Rectal smooth muscle tissue (tissue), 1 donor: ENCODE data around the gene FAM53A.

Experiments used
- H3K27ac ChIP-seq: one replicate; pipeline ENCODE4 v1.7.0; 2013; ENCODE audit warnings: low read depth, low read length, inconsistent platforms
- H3K27me3 ChIP-seq: one replicate; pipeline ENCODE4 v1.7.0; 2013; ENCODE audit warnings: low read length; ENCODE audit not compliant: control insufficient read depth, insufficient read depth
- H3K36me3 ChIP-seq: one replicate; pipeline ENCODE4 v1.7.0; 2013; ENCODE audit warnings: low read length; ENCODE audit not compliant: control insufficient read depth, insufficient read depth
- H3K4me1 ChIP-seq: one replicate; pipeline ENCODE4 v1.7.0; 2013; ENCODE audit warnings: low read length; ENCODE audit not compliant: control insufficient read depth, insufficient read depth
- H3K4me3 ChIP-seq: one replicate; pipeline ENCODE4 v1.7.0; 2013; ENCODE audit warnings: low read length
- H3K9ac ChIP-seq: one replicate; pipeline ENCODE4 v1.7.0; 2013; ENCODE audit warnings: low read length

Gene FAM53A

DNA sequence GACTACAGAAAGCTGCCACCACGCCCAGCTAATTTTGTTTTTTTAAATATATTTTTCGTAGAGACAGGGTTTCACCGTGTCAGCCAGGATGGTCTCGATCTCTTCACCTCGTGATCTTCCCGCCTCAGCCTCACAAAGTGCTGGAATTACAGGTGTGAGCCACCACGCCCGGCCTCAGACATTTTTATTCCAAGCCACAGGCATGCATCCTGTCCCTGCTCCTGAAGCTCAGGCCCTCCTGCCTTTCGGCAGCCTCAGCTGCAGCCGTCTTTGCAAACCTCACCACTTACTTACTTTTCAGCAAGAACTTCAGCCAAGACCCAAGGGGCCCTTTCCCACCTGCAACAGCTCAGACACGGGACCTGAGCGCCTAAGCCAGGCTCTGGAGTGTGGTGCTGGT lies 26.0 kb downstream of the FAM53A start:
- Histone ChIP-seq H3K4me3 (no peak overlapping the region), H3K4me1 (no peaks in the 10 kb centered on the region), H3K27ac (no peak overlapping the region), H3K27me3 (no peaks in the 10 kb centered on the region), H3K9ac (no peak overlapping the region), H3K36me3 (no peaks in the 10 kb centered on the region)

DNA sequence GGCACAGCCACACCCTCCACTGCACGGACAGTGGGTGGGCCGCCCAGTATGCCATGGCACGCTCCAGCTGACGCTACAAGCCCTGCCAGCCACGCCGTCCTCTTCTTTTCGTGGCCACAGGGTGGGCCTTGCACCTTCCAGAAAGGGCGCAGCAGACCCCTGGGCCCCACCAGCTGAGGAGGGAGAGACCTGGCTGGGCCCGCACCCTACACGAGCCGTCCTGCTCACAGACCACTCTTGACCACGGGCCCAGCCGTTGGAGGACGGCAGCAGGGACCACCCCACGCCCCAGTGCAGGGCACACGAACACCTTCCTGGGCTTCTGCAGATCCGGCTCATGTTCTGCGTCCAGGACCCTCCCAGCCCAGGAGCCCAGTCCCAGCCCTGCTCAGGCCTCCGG lies 27.1 kb downstream of the FAM53A start:
- no peak overlapping the region for H3K9ac ChIP-seq
- H3K4me1 ChIP-seq = no peaks in the 10 kb centered on the region
- H3K36me3 ChIP-seq = no peaks in the 10 kb centered on the region

DNA sequence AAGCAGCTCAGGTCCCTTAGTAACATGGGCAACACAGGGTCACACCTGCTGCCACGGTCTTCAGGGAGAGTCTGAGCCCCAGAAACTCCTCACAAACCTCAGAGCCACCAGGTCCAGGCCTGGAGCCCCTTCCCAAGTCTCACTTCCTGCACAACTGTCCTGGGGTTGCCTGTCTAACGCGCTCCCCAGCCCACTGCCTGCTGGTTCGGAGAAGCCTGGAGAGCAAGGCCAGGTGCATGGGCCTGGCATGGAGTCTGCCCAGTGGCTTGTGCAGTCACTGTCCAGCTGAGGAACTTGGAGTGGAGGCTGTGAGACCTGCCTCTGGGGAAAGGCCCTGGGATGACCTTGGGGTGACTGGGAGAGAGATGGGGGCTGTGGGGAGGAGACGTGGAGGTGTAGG lies 28.0 kb downstream of the FAM53A start:
- H3K27ac ChIP-seq = no peak overlapping the region
- H3K9ac ChIP-seq = no peak overlapping the region
- no peak overlapping the region for H3K4me3 ChIP-seq
- no peaks in the 10 kb centered on the region for H3K27me3 ChIP-seq
- H3K4me1 ChIP-seq = no peaks in the 10 kb centered on the region
- H3K36me3 ChIP-seq = no peaks in the 10 kb centered on the region

More for the DNA sequence above, 27.1 kb downstream of the FAM53A start:
- Histone ChIP-seq H3K4me3 (no peak overlapping the region), H3K27ac (no peak overlapping the region), H3K27me3 (no peaks in the 10 kb centered on the region)

- no peaks in the 10 kb centered on the region for H3K4me1 ChIP-seq
- H3K27me3 ChIP-seq = no peaks in the 10 kb centered on the region
- no peaks in the 10 kb centered on the region for H3K36me3 ChIP-seq
- H3K4me3 ChIP-seq = no peak overlapping the region
- H3K27ac ChIP-seq = no peak overlapping the region
- H3K9ac ChIP-seq = no peak overlapping the region
Observed at GRCh38 chr4:1655676-1656075, 28.4 kb downstream of the FAM53A start.

DNA sequence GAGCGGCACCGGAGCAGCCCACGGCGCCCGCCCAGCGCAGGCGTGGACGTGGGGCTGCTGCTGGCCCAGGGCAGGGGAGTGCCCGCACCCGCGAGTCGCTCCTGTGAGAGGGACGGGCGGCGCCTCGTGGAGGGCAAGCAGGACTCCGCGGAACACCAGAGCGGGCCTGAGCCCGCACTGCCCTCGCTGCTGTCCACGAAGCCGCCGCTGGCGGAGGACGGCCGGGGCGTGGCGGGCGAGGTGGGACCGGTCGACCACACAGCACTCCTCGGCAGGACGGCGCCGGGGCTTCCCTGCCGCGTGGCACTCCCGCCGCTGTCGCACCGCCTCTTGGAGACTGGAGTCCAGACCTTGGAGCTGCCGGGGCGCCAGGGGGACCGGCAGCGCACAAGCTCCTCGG lies 29.0 kb downstream of the FAM53A start:
- H3K36me3 ChIP-seq = no peaks in the 10 kb centered on the region
- H3K27me3 ChIP-seq = no peaks in the 10 kb centered on the region

GRCh38 chr4:1654216-1654955 lies 29.7 kb downstream of the FAM53A start:
- Histone ChIP-seq H3K4me1 (no peaks in the 10 kb centered on the region), H3K4me3 (no peak overlapping the region), H3K27me3 (no peaks in the 10 kb centered on the region), H3K27ac (no peak overlapping the region), H3K36me3 (no peaks in the 10 kb centered on the region), H3K9ac (no peak overlapping the region)

More for the DNA sequence above, 29.0 kb downstream of the FAM53A start:
- Histone ChIP-seq H3K4me1 (no peaks in the 10 kb centered on the region), H3K4me3 (no peak overlapping the region), H3K27ac (no peak overlapping the region), H3K9ac (no peak overlapping the region)

- no peak overlapping the region for H3K27ac ChIP-seq
- no peak overlapping the region for H3K9ac ChIP-seq
- no peaks in the 10 kb centered on the region for H3K4me1 ChIP-seq
- no peaks in the 10 kb centered on the region for H3K36me3 ChIP-seq
- no peaks in the 10 kb centered on the region for H3K27me3 ChIP-seq
- no peak overlapping the region for H3K4me3 ChIP-seq
Observed at GRCh38 chr4:1653776-1654175, 30.3 kb downstream of the FAM53A start.

- Histone ChIP-seq H3K36me3 (no peaks in the 10 kb centered on the region), H3K27ac (no peak overlapping the region), H3K27me3 (no peaks in the 10 kb centered on the region), H3K9ac (no peak overlapping the region), H3K4me3 (no peak overlapping the region), H3K4me1 (no peaks in the 10 kb centered on the region)
Observed at GRCh38 chr4:1652088-1652487, 32.0 kb downstream of the FAM53A start.

DNA sequence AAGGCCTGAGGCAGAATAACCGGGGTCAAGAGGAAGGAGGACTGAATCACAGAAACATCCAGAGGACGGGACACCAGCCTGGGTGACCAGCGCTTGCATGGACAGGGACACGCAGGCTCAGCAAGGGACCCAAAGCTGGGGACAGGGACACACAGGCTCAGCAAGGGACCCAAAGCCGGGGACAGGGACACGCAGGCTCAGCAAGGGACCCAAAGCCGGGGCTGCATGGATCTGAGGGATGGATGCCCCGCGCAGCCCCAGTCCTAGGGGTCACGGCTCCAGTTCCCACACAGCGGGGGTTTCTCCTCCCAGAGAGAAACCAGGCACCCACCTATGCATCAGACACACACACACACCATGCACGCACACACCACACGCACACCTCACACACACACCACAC lies 32.5 kb downstream of the FAM53A start:
- no peak overlapping the region for H3K9ac ChIP-seq
- no peak overlapping the region for H3K4me3 ChIP-seq

DNA sequence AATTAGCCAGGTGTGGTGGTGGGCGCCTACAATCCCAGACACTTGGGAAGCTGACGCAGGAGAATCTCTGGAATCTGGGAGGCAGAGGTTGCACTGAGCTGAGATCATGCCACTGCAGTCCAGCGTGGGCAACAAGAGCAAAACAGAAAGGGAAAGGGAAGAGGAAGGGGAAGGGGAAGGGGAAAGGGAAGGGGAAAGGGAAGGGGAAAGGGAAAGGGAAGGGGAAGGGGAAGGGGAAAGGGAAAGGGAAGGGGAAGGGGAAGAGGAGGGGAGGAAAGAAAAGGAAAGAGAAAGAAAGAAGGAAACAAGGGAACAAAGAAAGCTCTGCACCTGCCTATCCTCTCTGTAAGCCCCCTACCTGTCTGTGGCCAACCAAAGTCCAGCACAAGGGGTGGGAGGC lies 35.2 kb downstream of the FAM53A start:
- Histone ChIP-seq H3K27ac (no peak overlapping the region), H3K9ac (no peak overlapping the region), H3K36me3 (no peaks in the 10 kb centered on the region), H3K4me3 (no peak overlapping the region), H3K4me1 (peaks cover 15% of the 10 kb centered on the region), H3K27me3 (no peaks in the 10 kb centered on the region)

More for the DNA sequence above, 32.5 kb downstream of the FAM53A start:
- Histone ChIP-seq H3K27me3 (no peaks in the 10 kb centered on the region), H3K4me1 (no peaks in the 10 kb centered on the region), H3K27ac (no peak overlapping the region), H3K36me3 (no peaks in the 10 kb centered on the region)

DNA sequence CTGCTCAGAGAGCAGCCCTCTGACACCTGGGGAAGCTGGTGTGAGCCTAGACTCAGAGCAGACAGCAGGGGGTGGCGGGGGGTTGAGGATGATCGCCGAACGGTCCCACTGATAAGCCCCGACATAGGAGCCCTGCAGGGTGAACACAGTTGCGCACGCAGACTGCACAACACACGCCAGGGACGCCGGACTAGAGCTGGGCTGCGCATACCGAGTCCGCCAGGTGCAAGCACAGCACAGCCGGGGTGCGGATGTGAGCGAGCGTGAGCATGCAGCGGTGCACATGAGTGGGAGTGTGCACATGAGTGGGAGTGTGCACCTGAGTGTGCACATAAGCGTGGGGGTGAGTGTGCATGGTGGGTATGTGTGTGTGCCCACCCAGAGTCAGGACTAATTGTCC lies 36.7 kb downstream of the FAM53A start:
- H3K27me3 ChIP-seq = no peaks in the 10 kb centered on the region
- H3K27ac ChIP-seq = no peak overlapping the region
- H3K4me1 ChIP-seq = peaks cover 15% of the 10 kb centered on the region
- H3K36me3 ChIP-seq = no peaks in the 10 kb centered on the region
- no peak overlapping the region for H3K9ac ChIP-seq
- H3K4me3 ChIP-seq = no peak overlapping the region

DNA sequence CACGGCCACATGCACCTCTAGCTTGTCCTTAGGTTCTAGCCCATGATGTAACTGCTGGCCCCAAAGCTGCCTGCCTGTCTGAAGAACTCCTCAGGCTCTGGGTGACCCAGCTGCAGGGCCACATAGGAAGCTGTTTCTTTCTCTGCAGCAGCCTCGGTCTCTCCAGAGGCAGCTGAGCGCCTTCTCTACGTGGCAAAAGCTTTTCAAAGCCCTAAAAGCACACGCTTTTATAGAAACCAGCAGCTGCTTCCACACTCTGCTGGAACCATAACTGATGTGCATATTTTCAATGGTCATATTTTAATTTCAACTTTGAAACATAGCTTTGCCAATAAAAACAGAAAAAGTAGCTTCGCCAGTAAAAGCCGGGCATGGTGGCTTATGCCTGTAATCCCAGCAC lies 37.4 kb downstream of the FAM53A start:
- H3K36me3 ChIP-seq = no peaks in the 10 kb centered on the region
- H3K27me3 ChIP-seq = no peaks in the 10 kb centered on the region
- no peak overlapping the region for H3K27ac ChIP-seq
- no peak overlapping the region for H3K4me3 ChIP-seq
- no peak overlapping the region for H3K9ac ChIP-seq
- peaks cover 15% of the 10 kb centered on the region for H3K4me1 ChIP-seq

GRCh38 chr4:1644891-1645657 lies 39.0 kb downstream of the FAM53A start:
- no peak overlapping the region for H3K9ac ChIP-seq

More at GRCh38 chr4:1644891-1645657, 39.0 kb downstream of the FAM53A start:
- Histone ChIP-seq H3K36me3 (no peaks in the 10 kb centered on the region), H3K4me3 (peak overlapping the region; percentile 19), H3K27ac (peak overlapping the region; percentile 90), H3K4me1 (peaks cover 15% of the 10 kb centered on the region), H3K27me3 (no peaks in the 10 kb centered on the region)
